ENCODE measurements around the gene QPCT. TPM values are rescaled to one million over a fixed set of nuclear protein-coding genes. Genes with fewer than 3 reads are reported as not detected.
"Not testable (repeated sequence)": the region's sequence is repeated elsewhere in the genome, so short reads cannot be mapped to it uniquely, and the experiment has no call there.

The QPCT gene
- total and polyA plus RNA-seq, 2 experiments from 2014 or later, result 0.81 to 2.0 TPM

DNA sequence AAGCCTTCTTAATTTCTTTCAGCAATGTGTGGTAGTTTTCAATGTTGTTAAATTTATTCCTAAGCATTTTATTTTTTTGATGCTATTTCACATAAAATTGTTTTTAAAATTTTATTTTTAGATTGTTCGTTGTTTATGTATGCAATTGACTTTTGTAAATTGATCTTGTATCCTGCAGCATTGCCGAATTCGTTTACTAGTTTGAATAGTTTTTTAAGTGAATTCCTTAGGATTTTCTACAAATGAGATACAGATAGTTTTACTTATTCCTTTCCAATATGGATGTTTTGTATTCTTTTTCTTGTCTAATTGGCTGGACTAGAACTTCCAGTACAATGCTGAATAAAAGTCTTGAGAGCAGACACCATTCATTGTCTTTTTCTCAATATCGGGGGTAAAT is 55.6 kb downstream of the QPCT start:
- TF ChIP-seq, protein P1, sequence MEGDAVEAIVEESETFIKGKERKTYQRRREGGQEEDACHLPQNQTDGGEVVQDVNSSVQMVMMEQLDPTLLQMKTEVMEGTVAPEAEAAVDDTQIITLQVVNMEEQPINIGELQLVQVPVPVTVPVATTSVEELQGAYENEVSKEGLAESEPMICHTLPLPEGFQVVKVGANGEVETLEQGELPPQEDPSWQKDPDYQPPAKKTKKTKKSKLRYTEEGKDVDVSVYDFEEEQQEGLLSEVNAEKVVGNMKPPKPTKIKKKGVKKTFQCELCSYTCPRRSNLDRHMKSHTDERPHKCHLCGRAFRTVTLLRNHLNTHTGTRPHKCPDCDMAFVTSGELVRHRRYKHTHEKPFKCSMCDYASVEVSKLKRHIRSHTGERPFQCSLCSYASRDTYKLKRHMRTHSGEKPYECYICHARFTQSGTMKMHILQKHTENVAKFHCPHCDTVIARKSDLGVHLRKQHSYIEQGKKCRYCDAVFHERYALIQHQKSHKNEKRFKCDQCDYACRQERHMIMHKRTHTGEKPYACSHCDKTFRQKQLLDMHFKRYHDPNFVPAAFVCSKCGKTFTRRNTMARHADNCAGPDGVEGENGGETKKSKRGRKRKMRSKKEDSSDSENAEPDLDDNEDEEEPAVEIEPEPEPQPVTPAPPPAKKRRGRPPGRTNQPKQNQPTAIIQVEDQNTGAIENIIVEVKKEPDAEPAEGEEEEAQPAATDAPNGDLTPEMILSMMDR (IDR thresholded peaks at IDR 0.05; ENCODE audit: poor library complexity), result no peak
- TF ChIP-seq EZH2phosphoT487 (IDR thresholded peaks at IDR 0.05; ENCODE audit: low read depth, severe bottlenecking, unreplicated experiment) (no peak), EZH2 (IDR thresholded peaks at IDR 0.05; ENCODE audit: borderline replicate concordance) (no peak)
- Histone ChIP-seq H3K4me1 (ENCODE audit: insufficient read depth) (no peaks in the 10 kb centered on the region), H3K9me2 (replicated peaks; ENCODE audit: insufficient read depth) (no peaks in the 10 kb centered on the region), H3K36me3 (replicated peaks; ENCODE audit: insufficient read depth, low read depth) (no peaks in the 10 kb centered on the region), H3K4me3 (no peak overlapping the region), H3K4me2 (no peak overlapping the region), H3K27me3 (no peaks in the 10 kb centered on the region), H4K20me1 (ENCODE audit: insufficient read depth, poor library complexity, severe bottlenecking) (no peaks in the 10 kb centered on the region), H3K9me3 (ENCODE audit: low read depth) (no peaks in the 10 kb centered on the region), H3K79me2 (no peaks in the 10 kb centered on the region), H2AFZ (no peak overlapping the region), H3K27ac (no peak overlapping the region)
- DNase-seq (ENCODE audit: low spot score), result no peak
- 94% methylated on average over 4 of the region's 4 CpGs for WGBS (ENCODE audit: low lambda C conversion rate, missing lambda C conversion rate)

DNA sequence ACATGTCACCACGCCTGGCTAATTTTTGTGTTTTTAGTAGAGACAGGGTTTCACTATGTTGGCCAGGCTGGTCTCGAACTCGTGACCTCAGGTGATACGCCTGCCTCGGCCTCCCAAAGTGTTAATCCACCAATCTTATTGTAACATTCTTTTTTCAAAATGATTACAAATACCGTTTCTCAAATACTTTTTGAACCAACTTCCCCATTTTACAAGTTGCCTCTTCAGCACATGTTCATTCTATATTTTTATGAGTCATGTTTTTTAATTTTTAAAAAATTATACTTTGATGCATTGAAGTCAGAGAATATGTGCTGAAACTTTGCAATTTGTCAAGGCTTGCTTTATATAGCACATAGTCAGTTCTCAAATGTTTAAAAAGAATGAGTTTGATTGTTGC is 58.2 kb downstream of the QPCT start:
- no peaks in the 10 kb centered on the region for H3K79me2 ChIP-seq
- no peak overlapping the region for H3K4me2 ChIP-seq
- DNase-seq (ENCODE audit: low spot score), result no peak
- peaks cover 3% of the 10 kb centered on the region for H3K4me1 ChIP-seq (ENCODE audit: insufficient read depth)
- no peaks in the 10 kb centered on the region for H3K9me3 ChIP-seq (ENCODE audit: low read depth)
- H3K4me3 ChIP-seq, result no peak overlapping the region
- no peaks in the 10 kb centered on the region for H3K9me2 ChIP-seq (replicated peaks; ENCODE audit: insufficient read depth)
- no peak overlapping the region for H2AFZ ChIP-seq
- TF ChIP-seq EZH2 (IDR thresholded peaks at IDR 0.05; ENCODE audit: borderline replicate concordance) (no peak), EZH2phosphoT487 (IDR thresholded peaks at IDR 0.05; ENCODE audit: low read depth, severe bottlenecking, unreplicated experiment) (no peak)
- TF ChIP-seq, protein P1 (IDR thresholded peaks at IDR 0.05; ENCODE audit: poor library complexity), result no peak
- no peaks in the 10 kb centered on the region for H4K20me1 ChIP-seq (ENCODE audit: insufficient read depth, poor library complexity, severe bottlenecking)
- no peaks in the 10 kb centered on the region for H3K36me3 ChIP-seq (replicated peaks; ENCODE audit: insufficient read depth, low read depth)
- H3K27me3 ChIP-seq, result no peaks in the 10 kb centered on the region
- H3K27ac ChIP-seq, result no peak overlapping the region
- WGBS (ENCODE audit: low lambda C conversion rate, missing lambda C conversion rate), result 94% methylated on average over 6 of the region's 6 CpGs

DNA sequence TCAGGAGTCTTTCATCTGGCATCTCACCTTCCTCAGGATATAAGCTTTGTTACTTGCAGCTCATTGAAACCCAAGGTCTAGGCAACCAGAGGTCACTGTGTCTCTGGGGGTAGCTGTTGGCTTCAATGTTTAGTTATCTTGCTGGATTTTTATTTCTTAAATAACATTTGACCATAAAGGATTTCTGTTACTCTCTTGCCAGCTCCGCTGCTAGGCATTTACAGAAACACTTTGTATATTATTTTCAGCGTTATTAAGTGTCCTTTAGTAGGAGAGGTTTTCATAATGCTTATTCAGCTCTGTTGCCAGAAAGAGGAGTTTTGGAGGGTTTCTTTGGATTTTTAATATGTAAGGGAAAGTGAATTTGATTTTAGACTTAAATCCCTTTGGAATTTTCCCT is 61.4 kb downstream of the QPCT start:
- TF ChIP-seq, protein P1 (IDR thresholded peaks at IDR 0.05; ENCODE audit: poor library complexity), result no peak
- TF ChIP-seq EZH2 (IDR thresholded peaks at IDR 0.05; ENCODE audit: borderline replicate concordance) (no peak), EZH2phosphoT487 (IDR thresholded peaks at IDR 0.05; ENCODE audit: low read depth, severe bottlenecking, unreplicated experiment) (no peak)
- no peaks in the 10 kb centered on the region for H3K36me3 ChIP-seq (replicated peaks; ENCODE audit: insufficient read depth, low read depth)
- WGBS (ENCODE audit: low lambda C conversion rate, missing lambda C conversion rate), result 70% methylated on average over 2 of the region's 2 CpGs

DNA sequence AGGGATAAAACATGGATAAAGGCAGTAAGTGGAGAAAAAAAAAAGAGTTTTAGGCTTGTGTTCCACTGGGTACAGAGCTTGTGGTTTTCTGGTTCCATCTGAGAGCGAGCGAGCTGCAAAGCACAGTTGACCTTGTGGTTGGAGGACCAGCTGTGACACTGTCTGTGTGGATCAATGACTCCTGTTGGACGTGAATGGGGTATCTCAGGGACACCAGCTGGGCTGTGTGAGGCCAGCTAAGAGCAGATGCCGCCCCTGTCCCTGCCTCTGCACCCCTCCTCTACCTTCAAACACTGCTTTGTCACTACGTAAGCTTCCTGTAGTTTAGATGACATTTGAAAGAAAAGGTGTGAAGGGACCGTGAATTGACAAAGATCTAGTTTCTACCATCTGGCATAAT is 67.8 kb downstream of the QPCT start:
- Histone ChIP-seq H2AFZ (no peak overlapping the region), H3K27me3 (no peaks in the 10 kb centered on the region), H3K4me1 (ENCODE audit: insufficient read depth) (peaks cover 9% of the 10 kb centered on the region), H3K9me3 (ENCODE audit: low read depth) (no peaks in the 10 kb centered on the region), H4K20me1 (ENCODE audit: insufficient read depth, poor library complexity, severe bottlenecking) (no peaks in the 10 kb centered on the region), H3K4me3 (no peak overlapping the region), H3K36me3 (replicated peaks; ENCODE audit: insufficient read depth, low read depth) (no peaks in the 10 kb centered on the region), H3K27ac (no peak overlapping the region), H3K79me2 (no peaks in the 10 kb centered on the region), H3K9me2 (replicated peaks; ENCODE audit: insufficient read depth) (no peaks in the 10 kb centered on the region), H3K4me2 (no peak overlapping the region)
- DNase-seq (ENCODE audit: low spot score), result no peak
- TF ChIP-seq, protein P1 (IDR thresholded peaks at IDR 0.05; ENCODE audit: poor library complexity), result no peak
- no peak for TF ChIP-seq EZH2phosphoT487 (IDR thresholded peaks at IDR 0.05; ENCODE audit: low read depth, severe bottlenecking, unreplicated experiment)
- 87% methylated on average over 6 of the region's 6 CpGs for WGBS (ENCODE audit: low lambda C conversion rate, missing lambda C conversion rate)

More for the DNA sequence above, 61.4 kb downstream of the QPCT start:
- Histone ChIP-seq H3K9me3 (ENCODE audit: low read depth) (no peaks in the 10 kb centered on the region), H3K27ac (no peak overlapping the region), H3K27me3 (no peaks in the 10 kb centered on the region), H2AFZ (no peak overlapping the region), H3K4me1 (ENCODE audit: insufficient read depth) (peaks cover 3% of the 10 kb centered on the region), H3K9me2 (replicated peaks; ENCODE audit: insufficient read depth) (no peaks in the 10 kb centered on the region), H4K20me1 (ENCODE audit: insufficient read depth, poor library complexity, severe bottlenecking) (no peaks in the 10 kb centered on the region), H3K79me2 (no peaks in the 10 kb centered on the region), H3K4me3 (no peak overlapping the region), H3K4me2 (no peak overlapping the region)
- DNase-seq (ENCODE audit: low spot score), result no peak

DNA sequence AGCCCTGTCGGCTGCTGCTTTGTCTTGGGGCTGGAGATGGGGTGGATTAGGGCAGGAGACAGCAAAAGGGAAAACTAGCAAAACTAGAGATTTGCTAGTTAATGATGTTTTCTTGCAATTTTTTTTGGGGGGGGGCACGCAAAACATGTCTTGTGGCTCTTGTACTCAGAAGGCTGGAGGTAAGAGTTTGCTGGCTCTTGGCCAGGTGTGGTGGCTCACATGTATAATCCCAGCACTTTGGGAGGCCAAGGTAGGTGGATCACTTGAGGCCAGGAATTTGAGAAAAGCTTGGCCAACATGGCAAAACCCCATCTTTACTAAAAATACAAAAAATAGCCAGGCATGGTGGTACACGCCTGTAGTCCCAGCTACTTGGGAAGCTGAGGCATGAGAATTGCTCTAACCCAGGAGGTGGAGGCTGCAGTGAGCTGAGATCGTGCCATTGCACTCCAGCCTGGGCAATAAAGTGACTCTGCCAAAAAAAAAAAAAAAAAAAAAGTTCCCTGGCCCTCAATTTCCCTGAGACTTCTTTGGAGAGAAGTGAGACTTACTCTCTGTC is 69.6 kb downstream of the QPCT start:
- not testable (repeated sequence) for DNase-seq (ENCODE audit: low spot score); H3K36me3 ChIP-seq (replicated peaks; ENCODE audit: insufficient read depth, low read depth); H3K27ac ChIP-seq; H3K27me3 ChIP-seq; H3K9me2 ChIP-seq (replicated peaks; ENCODE audit: insufficient read depth); H3K4me3 ChIP-seq; H3K4me2 ChIP-seq; H3K79me2 ChIP-seq; H2AFZ ChIP-seq; H3K9me3 ChIP-seq (ENCODE audit: low read depth); H4K20me1 ChIP-seq (ENCODE audit: insufficient read depth, poor library complexity, severe bottlenecking)
- WGBS (ENCODE audit: low lambda C conversion rate, missing lambda C conversion rate), result 80% methylated on average over 4 of the region's 4 CpGs
- peaks cover 11% of the 10 kb centered on the region for H3K4me1 ChIP-seq (ENCODE audit: insufficient read depth)

Data from hepatocyte (in vitro differentiated cells).